GM11168 (cell line): ENCODE results near the gene PARVB.

Experiments used
- in situ Hi-C: fragments of 300-500 bp; cut with MboI; formaldehyde crosslinking; loops from one replicate; pipeline ENCODE4 v1.12.0; 2022; ENCODE audit warnings: low sequenced_read_pairs; ENCODE audit not compliant: unreplicated experiment

Gene PARVB

DNA sequence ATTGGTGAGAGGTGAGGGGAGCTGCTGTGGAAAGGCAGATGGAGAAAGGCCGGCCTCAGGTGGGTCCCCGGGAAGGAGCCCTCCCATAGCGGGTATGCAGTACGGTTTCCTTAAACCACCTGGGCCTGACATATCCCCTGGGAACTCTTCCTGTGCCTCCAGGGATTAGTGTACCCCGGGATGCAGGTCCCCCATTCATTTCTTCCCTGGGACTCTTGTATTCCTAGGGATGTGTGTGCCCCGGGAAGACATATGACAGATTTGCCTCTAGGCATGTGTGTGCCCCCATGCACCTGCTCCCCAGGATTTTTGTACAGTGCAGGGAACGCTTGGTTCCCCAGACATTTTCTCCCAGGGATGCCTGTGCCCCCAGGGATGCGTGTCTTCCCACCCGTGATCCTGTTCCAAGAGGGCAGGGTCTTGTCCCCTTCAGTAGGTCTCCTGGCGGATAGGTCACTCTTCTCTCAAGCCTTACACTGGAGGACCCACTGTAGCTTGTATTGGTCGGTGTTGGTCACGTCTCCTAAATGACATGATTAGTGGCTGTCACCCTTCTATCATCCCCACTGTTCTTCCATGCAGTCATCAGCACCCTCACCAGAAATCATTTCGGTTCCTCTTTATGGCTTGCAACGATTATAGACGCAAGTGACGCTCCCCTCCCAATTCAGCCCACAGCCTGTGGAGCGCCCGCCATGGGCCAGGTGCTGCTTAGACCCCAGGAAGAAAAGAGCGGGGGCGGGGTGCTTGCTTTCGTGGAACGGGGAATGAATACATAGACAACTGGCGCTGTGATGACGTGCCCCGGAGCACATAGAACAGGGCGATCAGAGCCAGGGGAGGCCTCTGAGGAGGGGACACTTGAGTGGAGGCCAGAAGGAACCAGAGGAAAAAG lies 1.3 kb downstream of the PARVB start:
- in situ Hi-C loops, result no loop called here

GRCh38 chr22:44026066-44026629 lies 2.0 kb downstream of the PARVB start:
- in situ Hi-C loops, result no loop called here

DNA sequence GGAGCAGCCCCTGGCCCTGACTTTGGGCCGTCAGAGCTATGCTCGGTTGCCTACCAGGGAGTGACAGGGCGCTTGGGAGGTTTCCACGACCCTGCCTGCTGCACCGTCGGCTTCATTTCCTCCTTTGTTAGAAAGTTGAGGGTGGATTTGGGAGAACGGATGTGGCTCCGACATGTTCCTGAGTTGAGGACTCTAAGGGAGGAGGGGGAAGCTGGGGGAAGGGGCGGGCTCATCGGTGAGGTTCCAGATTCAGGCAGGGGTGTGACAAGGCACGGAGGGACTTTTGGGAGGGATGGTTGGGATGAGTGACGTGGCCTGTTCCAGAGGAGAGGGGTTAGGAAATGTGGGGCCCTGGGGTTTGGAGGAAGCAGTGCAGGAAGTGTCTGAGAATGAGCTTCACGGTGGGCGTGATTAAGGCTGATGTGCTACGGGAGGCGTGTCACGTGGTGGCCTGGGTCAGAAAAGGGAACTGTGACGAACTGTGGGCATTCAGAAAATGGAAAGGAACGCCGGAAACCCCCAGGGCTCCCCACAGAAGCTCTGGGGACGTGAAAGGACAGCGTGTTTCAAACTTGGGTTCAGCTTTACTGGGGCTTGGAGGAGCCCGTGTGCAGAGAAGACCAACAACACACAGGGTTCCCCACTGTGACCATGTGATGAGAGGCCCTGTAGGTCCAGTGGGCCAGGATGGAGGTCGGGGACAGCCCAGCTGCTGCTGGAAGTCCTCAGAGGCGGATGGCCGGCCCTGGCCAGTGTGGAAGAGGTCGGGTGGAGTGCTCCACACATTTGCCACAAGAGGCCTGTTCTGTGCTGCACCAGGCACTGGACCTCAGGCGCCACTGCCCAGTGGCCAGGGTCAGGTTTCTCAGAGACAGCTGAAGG lies 2.8 kb downstream of the PARVB start:
- in situ Hi-C loops, result no loop called here

- in situ Hi-C loops, result no loop called here
These were observed 4.0 kb downstream of the PARVB start for GRCh38 chr22:44028091-44028490.

DNA sequence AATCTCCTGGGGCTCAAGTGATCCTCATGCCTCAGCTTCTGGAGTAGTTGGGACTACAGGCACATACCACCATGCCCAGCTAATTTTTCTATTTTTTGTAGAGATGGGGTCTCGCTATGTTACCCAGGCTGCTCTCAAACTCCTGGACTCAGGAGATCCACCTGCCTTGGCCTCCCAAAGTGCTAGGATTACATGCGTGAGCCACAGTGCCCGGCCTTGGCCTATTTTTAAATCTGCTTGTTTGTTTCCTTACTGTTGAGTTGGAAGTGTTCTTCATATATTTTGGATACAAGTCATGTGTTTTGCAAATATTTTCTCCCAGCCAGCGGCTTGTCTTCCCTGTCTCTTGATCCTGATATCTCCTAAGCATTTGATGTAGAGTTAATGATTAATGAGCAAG lies 5.0 kb downstream of the PARVB start:
- in situ Hi-C loops, result no loop called here

GRCh38 chr22:44030051-44030701 lies 6.1 kb downstream of the PARVB start:
- in situ Hi-C loops, result no loop called here

DNA sequence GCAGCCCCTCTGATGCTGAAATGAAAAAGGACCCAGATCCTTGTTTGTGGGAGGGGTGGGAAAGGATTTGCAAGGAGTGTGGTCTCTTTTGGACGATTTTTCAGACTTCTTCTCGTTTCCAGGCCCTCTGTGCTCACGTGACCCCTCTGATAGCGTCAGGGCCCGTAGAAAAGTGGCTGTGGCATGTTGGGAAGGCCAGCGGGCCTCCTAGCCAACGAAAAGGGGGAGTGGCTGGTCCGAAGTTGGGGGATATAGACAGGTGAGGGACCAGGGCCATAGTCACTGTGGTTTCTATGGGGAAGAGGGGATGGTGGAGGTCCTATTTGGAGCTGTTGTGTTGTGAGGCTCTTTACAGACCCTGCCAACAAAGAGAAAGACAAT lies 6.6 kb downstream of the PARVB start:
- in situ Hi-C loops, result no loop called here

GRCh38 chr22:44031158-44031952 lies 7.3 kb downstream of the PARVB start:
- in situ Hi-C loops, result no loop called here

DNA sequence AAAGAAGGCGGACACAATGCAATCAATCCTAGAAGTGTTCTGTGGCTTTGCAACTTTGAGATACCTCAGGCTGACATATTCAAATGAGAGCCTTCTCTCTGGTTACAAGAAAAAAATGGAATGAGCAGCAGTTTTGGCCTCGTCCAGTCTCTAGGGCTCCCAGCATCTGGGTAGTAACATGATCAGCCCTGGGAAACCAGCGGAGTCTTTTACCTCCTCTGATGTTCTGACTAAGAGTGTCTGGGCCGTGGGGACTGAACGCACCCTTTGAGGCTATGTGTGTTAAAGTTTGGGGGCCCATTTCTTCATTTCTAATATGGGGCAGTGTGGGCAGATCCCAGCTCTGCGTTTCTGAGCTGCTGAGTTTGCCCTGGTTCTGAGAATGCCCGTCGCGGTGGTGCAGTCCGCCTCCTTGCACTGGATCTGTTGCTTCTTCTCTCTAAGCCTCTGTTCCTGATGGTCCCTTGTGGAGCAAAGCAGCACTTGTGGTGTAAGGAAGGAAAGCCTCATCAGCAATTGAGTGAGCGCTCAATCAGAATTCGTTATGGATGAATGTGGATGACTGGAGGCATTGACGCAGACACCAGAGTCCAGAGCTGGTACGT lies 8.1 kb downstream of the PARVB start:
- in situ Hi-C loops, result no loop called here

- in situ Hi-C loops, result no loop called here
These were observed 9.2 kb downstream of the PARVB start for GRCh38 chr22:44033287-44033686.

DNA sequence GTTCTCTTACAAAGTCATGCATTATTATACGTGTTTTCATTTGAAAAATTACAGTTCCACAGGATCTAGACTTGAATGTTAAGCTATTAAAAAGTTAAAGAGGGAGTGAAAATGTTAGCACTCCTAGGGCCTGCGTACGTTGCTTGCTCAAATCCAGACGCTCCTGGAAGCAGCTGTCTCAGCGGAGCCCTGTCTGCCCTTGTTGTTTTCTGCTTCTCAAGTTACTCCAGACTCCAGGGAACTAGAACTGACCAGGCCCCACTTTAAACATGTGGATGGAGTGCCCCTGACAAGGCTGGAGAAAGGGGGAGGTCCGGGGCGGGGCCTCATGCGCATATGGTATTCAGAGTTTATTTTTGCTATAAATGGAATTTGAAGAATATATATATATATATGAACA lies 9.6 kb downstream of the PARVB start:
- in situ Hi-C loops, result no loop called here

- in situ Hi-C loops, result no loop called here
These were observed 13.6 kb downstream of the PARVB start for GRCh38 chr22:44037519-44038375.

DNA sequence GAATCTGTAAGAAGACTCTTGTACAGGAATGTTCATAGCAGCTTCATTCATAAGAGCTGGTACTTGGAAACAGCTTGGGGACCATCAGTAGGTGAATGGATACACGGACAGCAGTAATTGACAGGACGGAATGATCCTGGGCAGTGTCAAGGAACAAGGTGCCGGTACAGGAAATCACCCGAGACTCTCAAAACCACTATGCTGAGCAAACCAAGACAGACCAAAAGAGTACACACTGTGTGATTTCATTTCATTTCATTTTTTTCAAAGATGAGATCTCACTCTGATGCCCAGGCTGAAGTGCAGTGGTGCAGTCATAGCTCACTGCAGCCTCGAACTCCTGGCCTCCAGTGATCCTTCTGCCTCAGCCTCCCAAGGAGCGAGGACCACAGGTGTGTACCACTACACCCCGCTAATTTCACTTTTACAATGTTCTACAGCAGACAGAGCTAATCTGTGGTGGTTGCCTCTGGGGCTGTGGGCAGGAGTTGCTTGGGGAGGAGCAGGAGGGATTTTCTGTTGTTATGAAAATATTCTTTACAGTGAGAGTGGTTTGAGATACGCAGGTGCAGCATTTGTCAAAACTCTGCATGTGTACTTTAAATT lies 15.6 kb downstream of the PARVB start:
- in situ Hi-C loops, result no loop called here

DNA sequence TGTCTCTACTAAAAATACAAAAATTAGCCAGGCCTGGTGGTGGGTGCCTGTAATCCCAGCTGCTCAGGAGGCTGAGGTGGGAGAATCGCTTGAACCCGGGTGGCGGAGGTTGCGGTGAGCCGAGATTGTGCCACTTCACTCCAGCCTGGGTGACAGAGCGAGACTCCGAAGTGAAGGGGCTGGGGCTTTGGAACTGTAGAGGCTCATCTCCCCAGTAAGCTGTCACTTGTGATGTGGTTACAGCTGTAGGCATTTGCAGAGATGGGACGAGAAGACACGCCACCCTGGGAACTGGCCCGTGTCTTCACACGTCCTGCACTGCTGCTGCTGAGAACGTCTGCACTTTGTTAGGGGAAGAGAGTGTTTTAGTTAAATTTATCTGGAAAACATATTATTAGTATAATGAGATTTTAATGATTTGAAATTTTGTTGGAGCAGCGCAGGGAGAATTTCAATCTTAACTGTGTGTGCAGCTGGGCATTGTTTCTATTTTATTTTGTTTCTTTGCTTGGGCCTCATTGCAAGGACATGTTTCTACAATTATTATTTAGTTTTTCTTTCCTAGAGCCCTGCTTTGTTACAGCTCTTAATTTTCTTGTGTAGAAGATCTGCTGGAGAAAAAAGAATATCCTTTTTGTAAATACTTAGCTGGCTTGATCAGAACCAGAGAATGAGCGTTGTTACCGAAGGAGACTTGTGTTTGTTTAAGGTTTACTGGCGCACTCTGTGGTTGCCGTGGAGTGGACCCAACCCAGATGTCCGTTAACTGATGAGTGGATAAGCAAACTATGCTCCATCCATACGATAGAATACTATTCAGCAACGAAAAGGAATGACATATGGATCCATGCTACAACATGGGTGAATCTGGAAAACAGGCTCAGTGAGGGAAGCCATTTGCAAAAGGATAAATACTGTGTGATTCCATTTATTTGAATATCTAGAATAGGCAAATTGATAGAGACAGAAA lies 18.4 kb downstream of the PARVB start:
- in situ Hi-C loops, result no loop called here

DNA sequence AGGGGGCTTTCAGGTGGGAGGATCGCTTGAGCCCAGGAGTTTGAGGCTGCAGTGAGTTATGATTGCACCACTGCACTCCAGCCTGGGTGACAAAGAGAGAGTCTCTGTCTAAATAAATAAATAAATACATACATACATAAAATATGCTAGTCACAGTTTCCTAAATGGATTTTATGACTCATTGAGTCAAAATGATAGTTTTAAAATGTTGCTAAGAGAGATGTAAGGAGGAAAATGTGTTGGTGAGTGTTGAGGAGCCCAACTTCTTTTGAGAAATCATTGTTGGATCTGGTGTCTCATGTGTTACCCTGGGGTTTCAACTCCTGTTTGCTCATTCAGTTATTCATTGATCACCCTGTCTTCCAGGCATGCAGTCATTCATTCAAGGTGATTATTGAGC lies 21.0 kb downstream of the PARVB start:
- in situ Hi-C loops, result no loop called here

DNA sequence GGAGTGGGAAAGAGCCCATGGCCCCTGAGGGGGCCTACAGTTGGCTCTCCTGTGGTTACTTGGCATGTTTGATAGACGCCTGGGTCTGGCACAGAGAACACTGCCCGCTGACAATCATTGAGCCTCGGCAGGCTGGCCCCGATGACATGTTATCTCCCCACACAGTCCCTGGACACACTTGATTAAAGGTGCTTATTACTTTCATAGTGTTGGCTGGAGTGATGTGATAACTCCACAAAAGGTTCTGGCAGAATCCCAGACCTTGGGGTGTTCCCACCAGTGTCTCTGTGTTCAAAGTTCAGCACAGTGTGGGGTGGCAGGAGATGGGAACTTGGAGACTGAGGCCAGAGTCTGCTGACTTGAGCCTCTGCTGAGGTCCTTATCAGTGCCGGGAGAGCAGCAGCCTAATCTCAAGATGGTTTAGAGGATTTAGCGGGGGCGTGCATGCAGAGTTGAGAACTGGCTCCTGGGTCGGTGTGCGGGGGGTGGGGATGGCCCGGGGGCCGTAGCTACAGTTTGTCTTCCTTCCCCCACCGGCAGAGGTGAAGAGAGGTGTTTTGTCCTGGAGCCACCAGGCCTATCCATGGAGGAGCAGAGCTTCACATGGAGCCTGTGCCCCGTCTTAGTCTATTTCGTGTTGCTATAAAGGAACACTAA lies 22.5 kb downstream of the PARVB start:
- in situ Hi-C loops, result no loop called here
